Colon (tissue), 2 donors: ENCODE data around the gene REEP6.

Source experiments
- FAIRE-seq: peaks from 2 replicates; lab custom pipeline; 2012; peaks lifted over from hg19 to GRCh38; lab: Jason Lieb, UNC
- donor health status: control.
- donor health status: control.

Gene REEP6

GRCh38 chr19:1456121-1456900 is 34.7 kb upstream of the REEP6 start:
- no peak for FAIRE-seq

GRCh38 chr19:1457031-1457739 is 33.8 kb upstream of the REEP6 start:
- no peak for FAIRE-seq

- no peak for FAIRE-seq
These were observed 33.1 kb upstream of the REEP6 start for GRCh38 chr19:1457892-1458291.

GRCh38 chr19:1459479-1459878 is 31.5 kb upstream of the REEP6 start:
- FAIRE-seq = no peak

- FAIRE-seq = no peak
These were observed 30.7 kb upstream of the REEP6 start for GRCh38 chr19:1460033-1460995.

GRCh38 chr19:1461862-1462261 is 29.1 kb upstream of the REEP6 start:
- no peak for FAIRE-seq

- FAIRE-seq = no peak
These were observed 25.6 kb upstream of the REEP6 start for GRCh38 chr19:1465191-1466016.

- no peak for FAIRE-seq
These were observed 24.9 kb upstream of the REEP6 start for GRCh38 chr19:1466018-1466460.

GRCh38 chr19:1466461-1467214 is 24.3 kb upstream of the REEP6 start:
- FAIRE-seq = no peak

GRCh38 chr19:1467215-1467489 is 23.8 kb upstream of the REEP6 start:
- no peak for FAIRE-seq

GRCh38 chr19:1467490-1468273 is 23.3 kb upstream of the REEP6 start:
- FAIRE-seq = no peak

- FAIRE-seq = no peak
These were observed 22.6 kb upstream of the REEP6 start for GRCh38 chr19:1468274-1468820.

- no peak for FAIRE-seq
These were observed 22.1 kb upstream of the REEP6 start for GRCh38 chr19:1468821-1469254.

GRCh38 chr19:1469255-1470054 is 21.5 kb upstream of the REEP6 start:
- FAIRE-seq = no peak

- FAIRE-seq = no peak
These were observed 21.0 kb upstream of the REEP6 start for GRCh38 chr19:1470055-1470304.

GRCh38 chr19:1470305-1471009 is 20.5 kb upstream of the REEP6 start:
- FAIRE-seq = no peak

- no peak for FAIRE-seq
These were observed 19.9 kb upstream of the REEP6 start for GRCh38 chr19:1471010-1471514.

- FAIRE-seq = no peak
These were observed 19.3 kb upstream of the REEP6 start for GRCh38 chr19:1471515-1472160.
